Measurements from ENCODE around the gene FHIP2A.
"Not testable (repeated sequence)": the region's sequence is repeated elsewhere in the genome, so short reads cannot be mapped to it uniquely, and the experiment has no call there.

Gene FHIP2A

GRCh38 chr10:114782666-114783065 is 38.9 kb upstream of the FHIP2A start:
- TF ChIP-seq GABPA (IDR thresholded peaks at IDR 0.05; ENCODE audit: low read depth) = no peak
- TF ChIP-seq POLR2AphosphoS5 (IDR thresholded peaks at IDR 0.05; ENCODE audit: low read depth) = no peak
- no peak for TF ChIP-seq SPI1 (IDR thresholded peaks at IDR 0.05; ENCODE audit: borderline replicate concordance, low read depth)
- TF ChIP-seq REST (IDR thresholded peaks at IDR 0.05; ENCODE audit: insufficient replicate concordance, low read depth) = no peak
- TF ChIP-seq CTCF (IDR thresholded peaks at IDR 0.05; ENCODE audit: insufficient read depth, low read length) = no peak
- Histone ChIP-seq H3K27ac (replicated peaks) (no peak overlapping the region), H3K27me3 (ENCODE audit: insufficient read depth, poor library complexity, severe bottlenecking) (peaks cover 4% of the 10 kb centered on the region), H3K4me3 (replicated peaks; ENCODE audit: insufficient read depth, low read length) (no peak overlapping the region)
- DNase-seq (ENCODE audit: low read depth in 1 of 2, low spot score in 1 of 2) = no peak

GRCh38 chr10:114783686-114784085 is 37.9 kb upstream of the FHIP2A start:
- TF ChIP-seq POLR2AphosphoS5 (IDR thresholded peaks at IDR 0.05; ENCODE audit: low read depth) (no peak), REST (IDR thresholded peaks at IDR 0.05; ENCODE audit: insufficient replicate concordance, low read depth) (no peak), CTCF (IDR thresholded peaks at IDR 0.05; ENCODE audit: insufficient read depth, low read length) (no peak), SPI1 (IDR thresholded peaks at IDR 0.05; ENCODE audit: borderline replicate concordance, low read depth) (no peak), GABPA (IDR thresholded peaks at IDR 0.05; ENCODE audit: low read depth) (no peak)
- no peak overlapping the region for H3K27ac ChIP-seq (replicated peaks)
- H3K4me3 ChIP-seq (replicated peaks; ENCODE audit: insufficient read depth, low read length) = no peak overlapping the region
- DNase-seq (ENCODE audit: low read depth in 1 of 2, low spot score in 1 of 2) = no peak
- peaks cover 4% of the 10 kb centered on the region for H3K27me3 ChIP-seq (ENCODE audit: insufficient read depth, poor library complexity, severe bottlenecking)

- not testable (repeated sequence) for H3K27ac ChIP-seq (replicated peaks); H3K27me3 ChIP-seq (ENCODE audit: insufficient read depth, poor library complexity, severe bottlenecking); H3K4me3 ChIP-seq (replicated peaks; ENCODE audit: insufficient read depth, low read length)
- peak; percentile 38 for TF ChIP-seq CTCF (IDR thresholded peaks at IDR 0.05; ENCODE audit: insufficient read depth, low read length)
- peak in 1 of 2 experiments; percentile 2 for DNase-seq (ENCODE audit: low read depth in 1 of 2, low spot score in 1 of 2)
Measured at GRCh38 chr10:114786492-114786891, 35.1 kb upstream of the FHIP2A start.

GRCh38 chr10:114787131-114787530 is 34.4 kb upstream of the FHIP2A start:
- H3K27me3 ChIP-seq (ENCODE audit: insufficient read depth, poor library complexity, severe bottlenecking); H3K4me3 ChIP-seq (replicated peaks; ENCODE audit: insufficient read depth, low read length); DNase-seq (ENCODE audit: low read depth in 1 of 2, low spot score in 1 of 2); H3K27ac ChIP-seq (replicated peaks): not testable (repeated sequence)
